Measurements from ENCODE around the gene KRT74. TPM values are rescaled to one million over a fixed set of nuclear protein-coding genes. Genes with fewer than 3 reads are reported as not detected.

KRT74 gene
- not detected in 2 replicates for total RNA-seq (2022)
- not detected for Bru-seq, nascent RNA
- BruChase-seq, experiment 1, labeled RNA remaining after a 2-hour chase = not detected
- BruChase-seq, experiment 2, labeled RNA remaining after a 6-hour chase = not detected
- long read RNA-seq = 0 reads

- no peaks in the 10 kb centered on the region for H3K27me3 ChIP-seq (replicated peaks; ENCODE audit: control insufficient read depth, insufficient read depth, low read length)
Observed at GRCh38 chr12:52573743-52574142, at the start of gene KRT74. Gene KRT74, minus strand, starts transcription at chr12:52573843. Its CDS starts 66 bp downstream, at chr12:52573777.

GRCh38 chr12:52622349-52622748 is 48.7 kb upstream of the KRT74 start:
- H3K36me3 ChIP-seq (ENCODE audit: control insufficient read depth, insufficient read depth, low read length) = no peaks in the 10 kb centered on the region
- BruUV-seq (replicated peaks) = no TSS peak
- ChIA-PET POLR2A (no interaction called here), CTCF (no interaction called here)
- intact Hi-C loops (cut with micrococcal nuclease; ENCODE audit: unreplicated experiment) = no loop called here
- H3K9me3 ChIP-seq = no peaks in the 10 kb centered on the region
- Mint-ChIP-seq H3K4me3 (ENCODE audit: unreplicated experiment) (no peak overlapping the region), H3K9me3 (ENCODE audit: unreplicated experiment) (no peaks in the 10 kb centered on the region), H3K36me3 (ENCODE audit: insufficient read depth, unreplicated experiment) (no peaks in the 10 kb centered on the region), H3K27me3 (ENCODE audit: insufficient read depth, unreplicated experiment) (peaks cover 3% of the 10 kb centered on the region), H3K27ac (ENCODE audit: unreplicated experiment) (no peak overlapping the region), H3K4me1 (ENCODE audit: low read depth, unreplicated experiment) (no peaks in the 10 kb centered on the region)
- H3K4me3 ChIP-seq (ENCODE audit: low read depth, low read length) = no peak overlapping the region
- no peaks in the 10 kb centered on the region for H3K4me1 ChIP-seq
- TF ChIP-seq CTCF (IDR thresholded peaks at IDR 0.05; ENCODE audit: insufficient read depth in 1 of 2, low read depth in 1 of 2, low read length in 1 of 2, severe bottlenecking in 1 of 2, unreplicated experiment in 1 of 2) = no peak
- DNase-seq = no peak
- H3K27me3 ChIP-seq (replicated peaks; ENCODE audit: control insufficient read depth, insufficient read depth, low read length) = no peaks in the 10 kb centered on the region

More at GRCh38 chr12:52573743-52574142, at the start of gene KRT74:
- DNase-seq = no peak
- Mint-ChIP-seq H3K36me3 (ENCODE audit: insufficient read depth, unreplicated experiment) (no peaks in the 10 kb centered on the region), H3K27ac (ENCODE audit: unreplicated experiment) (no peak within 1 kb of the TSS), H3K9me3 (ENCODE audit: unreplicated experiment) (no peaks in the 10 kb centered on the region), H3K4me3 (ENCODE audit: unreplicated experiment) (no peak within 1 kb of the TSS), H3K4me1 (ENCODE audit: low read depth, unreplicated experiment) (no peaks in the 10 kb centered on the region), H3K27me3 (ENCODE audit: insufficient read depth, unreplicated experiment) (peaks cover 3% of the 10 kb centered on the region)
- no peak for TF ChIP-seq CTCF (IDR thresholded peaks at IDR 0.05; ENCODE audit: insufficient read depth in 1 of 2, low read depth in 1 of 2, low read length in 1 of 2, severe bottlenecking in 1 of 2, unreplicated experiment in 1 of 2)
- intact Hi-C loops (cut with micrococcal nuclease; ENCODE audit: unreplicated experiment) = no loop called here
- Histone ChIP-seq H3K4me1 (no peaks in the 10 kb centered on the region), H3K4me3 (ENCODE audit: low read depth, low read length) (no peak within 1 kb of the TSS), H3K36me3 (ENCODE audit: control insufficient read depth, insufficient read depth, low read length) (no peaks in the 10 kb centered on the region), H3K9me3 (no peaks in the 10 kb centered on the region)
- BruUV-seq (replicated peaks) = no TSS peak
- CTCF ChIA-PET = no interaction called here
- POLR2A ChIA-PET = no interaction called here

GRCh38 chr12:52618866-52619265 is 45.2 kb upstream of the KRT74 start:
- TF ChIP-seq CTCF (IDR thresholded peaks at IDR 0.05; ENCODE audit: insufficient read depth in 1 of 2, low read depth in 1 of 2, low read length in 1 of 2, severe bottlenecking in 1 of 2, unreplicated experiment in 1 of 2) = no peak
- Histone ChIP-seq H3K27me3 (replicated peaks; ENCODE audit: control insufficient read depth, insufficient read depth, low read length) (no peaks in the 10 kb centered on the region; the same call in 1 of the 2 replicates), H3K4me1 (no peaks in the 10 kb centered on the region), H3K4me3 (ENCODE audit: low read depth, low read length) (no peak overlapping the region), H3K9me3 (no peaks in the 10 kb centered on the region), H3K36me3 (ENCODE audit: control insufficient read depth, insufficient read depth, low read length) (no peaks in the 10 kb centered on the region)
- CTCF ChIA-PET = no interaction called here
- POLR2A ChIA-PET = no interaction called here
- no peaks in the 10 kb centered on the region for H3K36me3 Mint-ChIP-seq (ENCODE audit: insufficient read depth, unreplicated experiment)
- H3K9me3 Mint-ChIP-seq (ENCODE audit: unreplicated experiment) = no peaks in the 10 kb centered on the region
- no peaks in the 10 kb centered on the region for H3K4me1 Mint-ChIP-seq (ENCODE audit: low read depth, unreplicated experiment)
- BruUV-seq (replicated peaks) = no TSS peak
- DNase-seq = no peak
- peaks cover 11% of the 10 kb centered on the region for H3K27me3 Mint-ChIP-seq (ENCODE audit: insufficient read depth, unreplicated experiment)
- H3K27ac Mint-ChIP-seq (ENCODE audit: unreplicated experiment) = no peak overlapping the region
- intact Hi-C loops (cut with micrococcal nuclease; ENCODE audit: unreplicated experiment) = no loop called here
- no peak overlapping the region for H3K4me3 Mint-ChIP-seq (ENCODE audit: unreplicated experiment)

Measured in Caco-2 (cell line).